Esophagus muscularis mucosa (tissue), 4 donors: Measurements from ENCODE around the gene DGCR2. TPM values are rescaled to one million over a fixed set of nuclear protein-coding genes. Genes with fewer than 3 reads are reported as not detected.
"Not testable (repeated sequence)": the region's sequence is repeated elsewhere in the genome, so short reads cannot be mapped to it uniquely, and the experiment has no call there.

Experiments
- DNase-seq: peaks from one replicate; pipeline ENCODE4 v3.0.0-alpha.2; 2017; ENCODE audit errors: extremely low spot score
- H3K27ac ChIP-seq, 4 donors: fragments of 200-600 bp; sonication (generic); replicated peaks in 1 of 4; 1 replicate in 3 of 4; 2 replicates in 1 of 4; pipeline ENCODE4 v1.5.1; 2016 to 2019; ENCODE audit warnings: mild to moderate bottlenecking in 1 of 4
- H3K27me3 ChIP-seq, 4 donors: fragments of 200-600 bp; sonication (generic); one replicate each; pipeline versions ENCODE4 v1.5.1 to v1.6.0; 2016 to 2019
- H3K36me3 ChIP-seq, 4 donors: fragments of 200-600 bp; sonication (generic); one replicate each; pipeline ENCODE4 v1.5.1; 2016 to 2019
- H3K4me1 ChIP-seq, 4 donors: fragments of 200-600 bp; sonication (generic); one replicate each; pipeline ENCODE4 v1.5.1; 2016 to 2019
- H3K4me3 ChIP-seq, 4 donors: fragments of 200-600 bp; sonication (generic); 1 replicate in 2 of 4; 2 replicates in 2 of 4; pipeline ENCODE4 v1.5.1; 2016 to 2019; ENCODE audit warnings: mild to moderate bottlenecking in 4 of 4, moderate library complexity in 1 of 4
- H3K9me3 ChIP-seq, 4 donors: fragments of 200-600 bp; sonication (generic); 1 replicate in 3 of 4; 2 replicates in 1 of 4; pipeline ENCODE4 v1.5.1; 2016 to 2019
- EP300 ChIP-seq: sonication (generic); formaldehyde crosslinking; IDR thresholded peaks from one replicate; pipeline ENCODE4 v1.6.1; 2017; ENCODE audit warnings: antibody characterized with exemption
- POLR2A ChIP-seq: fragments of 450-650 bp; IDR thresholded peaks from one replicate; pipeline ENCODE4 v1.6.1; 2017; ENCODE audit warnings: antibody characterized with exemption, moderate library complexity, mild to moderate bottlenecking, low read depth
- POLR2AphosphoS5 ChIP-seq, 2 donors: sonication (generic); formaldehyde crosslinking; IDR thresholded peaks; one replicate each; pipeline ENCODE4 v1.6.1; 2017; ENCODE audit warnings: antibody characterized with exemption in 2 of 2
- WGBS: methylation state at CpG from one replicate; pipeline ENCODE4 v1.1.5; 2018; 5-methylcytosine and 5-hydroxymethylcytosine counted together
- intact Hi-C: fragments of 100-400 bp; cut with DNase I; formaldehyde crosslinking; loops from one replicate; pipeline ENCODE4 v1.15.1; 2023
- total RNA-seq, 4 donors: library from RNA; depleted of rRNA; stranded (reverse); fragments of >200 nt; gene quantifications; one replicate each; pipeline versions ENCODE4 v1.1.0 to v1.2.1, GENCODE V29; 2016
- TF ChIP-seq, protein P1 (sequence below), 3 experiments: fragments of 200-600 bp in 2 of 3; fragments of 450-650 bp in 1 of 3; sonication (generic) in 2 of 3; IDR thresholded peaks; one replicate each; pipeline ENCODE4 v1.5.1; 2017 to 2019; ENCODE audit warnings: antibody characterized with exemption in 3 of 3, mild to moderate bottlenecking in 2 of 3, moderate library complexity in 1 of 3

Gene DGCR2
- total RNA-seq, 4 donors from 2014 or later, result 45.7 to 79.6 (median 65.4) TPM

DNA sequence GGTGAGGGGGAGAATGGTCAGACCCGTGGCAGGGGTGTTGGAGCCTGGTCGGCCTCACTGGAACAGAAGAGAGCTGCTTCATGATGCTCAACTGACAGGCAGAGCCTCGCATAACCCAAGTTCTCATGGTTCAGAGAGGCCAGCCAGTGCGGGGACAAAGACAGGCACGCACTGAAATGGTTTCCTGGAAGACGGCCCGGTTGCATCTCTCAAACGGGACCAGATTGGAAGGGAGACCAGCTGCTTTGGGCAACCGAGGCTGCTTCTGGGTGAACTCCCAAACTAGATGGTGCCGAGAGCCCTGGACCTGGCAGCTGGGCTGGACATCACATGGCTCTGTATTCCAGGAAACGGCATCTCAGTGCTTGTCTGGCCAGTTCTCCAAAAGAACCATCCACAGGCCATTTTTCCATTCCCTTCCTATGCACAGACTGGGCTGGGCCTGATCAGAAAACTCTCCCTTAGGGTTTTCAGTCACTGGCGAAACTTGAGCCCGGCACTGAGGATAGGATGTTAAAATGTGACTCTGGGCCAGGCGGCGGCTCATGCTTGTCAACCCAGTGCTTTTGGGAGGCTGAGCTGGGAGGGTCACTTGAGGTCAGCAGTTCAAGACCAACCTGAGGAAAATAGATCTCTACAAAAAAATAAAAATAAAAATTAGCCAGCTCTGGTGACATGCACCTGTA is 106.0 kb downstream of the DGCR2 start:
- no peaks in the 10 kb centered on the region for H3K36me3 ChIP-seq
- H3K9me3 ChIP-seq, result no peaks in the 10 kb centered on the region
- no peaks in the 10 kb centered on the region for H3K4me1 ChIP-seq
- H3K27ac ChIP-seq, result no peak overlapping the region
- no peak for DNase-seq
- 87% methylated on average over 15 of the region's 15 CpGs for WGBS
- peaks cover 0 to 37% (median 0%) of the 10 kb centered on the region in 4 donors for H3K27me3 ChIP-seq
- TF ChIP-seq EP300 (no peak), POLR2AphosphoS5 (IDR thresholded peaks at IDR 0.05) (no peak), POLR2A (no peak)
- TF ChIP-seq, protein P1, sequence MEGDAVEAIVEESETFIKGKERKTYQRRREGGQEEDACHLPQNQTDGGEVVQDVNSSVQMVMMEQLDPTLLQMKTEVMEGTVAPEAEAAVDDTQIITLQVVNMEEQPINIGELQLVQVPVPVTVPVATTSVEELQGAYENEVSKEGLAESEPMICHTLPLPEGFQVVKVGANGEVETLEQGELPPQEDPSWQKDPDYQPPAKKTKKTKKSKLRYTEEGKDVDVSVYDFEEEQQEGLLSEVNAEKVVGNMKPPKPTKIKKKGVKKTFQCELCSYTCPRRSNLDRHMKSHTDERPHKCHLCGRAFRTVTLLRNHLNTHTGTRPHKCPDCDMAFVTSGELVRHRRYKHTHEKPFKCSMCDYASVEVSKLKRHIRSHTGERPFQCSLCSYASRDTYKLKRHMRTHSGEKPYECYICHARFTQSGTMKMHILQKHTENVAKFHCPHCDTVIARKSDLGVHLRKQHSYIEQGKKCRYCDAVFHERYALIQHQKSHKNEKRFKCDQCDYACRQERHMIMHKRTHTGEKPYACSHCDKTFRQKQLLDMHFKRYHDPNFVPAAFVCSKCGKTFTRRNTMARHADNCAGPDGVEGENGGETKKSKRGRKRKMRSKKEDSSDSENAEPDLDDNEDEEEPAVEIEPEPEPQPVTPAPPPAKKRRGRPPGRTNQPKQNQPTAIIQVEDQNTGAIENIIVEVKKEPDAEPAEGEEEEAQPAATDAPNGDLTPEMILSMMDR (IDR thresholded peaks at IDR 0.05), result no peak
- intact Hi-C loops, result no loop called here
- no peak overlapping the region for H3K4me3 ChIP-seq

DNA sequence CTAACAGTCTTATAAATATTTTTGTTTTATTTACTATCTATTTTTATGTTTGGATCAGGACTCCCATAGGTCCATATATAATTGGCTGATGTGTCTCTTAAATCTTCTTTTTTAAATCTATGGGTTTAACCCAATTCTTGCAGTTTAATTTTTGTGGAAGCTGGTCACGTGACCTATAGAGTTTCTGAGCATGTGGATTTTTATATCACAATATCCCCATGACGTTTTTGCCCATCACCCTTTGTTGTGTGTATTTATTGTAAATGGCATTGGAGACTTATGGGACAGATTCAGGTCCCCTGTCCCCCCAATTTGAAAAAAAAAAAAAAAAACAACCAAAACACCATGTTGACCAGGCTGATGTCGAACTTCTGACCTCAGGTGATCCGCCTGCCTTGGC is 107.3 kb downstream of the DGCR2 start:
- no peaks in the 10 kb centered on the region for H3K36me3 ChIP-seq
- intact Hi-C loops, result no loop called here
- H3K9me3 ChIP-seq, result no peaks in the 10 kb centered on the region
- 68% methylated on average over 4 of the region's 4 CpGs for WGBS
- no peak for DNase-seq
- H3K27ac ChIP-seq, result no peak overlapping the region
- TF ChIP-seq POLR2AphosphoS5 (IDR thresholded peaks at IDR 0.05), result no peak
- no peak for TF ChIP-seq POLR2A
- TF ChIP-seq, protein P1 (IDR thresholded peaks at IDR 0.05), result no peak
- no peak for TF ChIP-seq EP300
- no peak overlapping the region for H3K4me3 ChIP-seq
- peaks cover 0 to 39% (median 0%) of the 10 kb centered on the region in 4 donors for H3K27me3 ChIP-seq
- no peaks in the 10 kb centered on the region for H3K4me1 ChIP-seq

DNA sequence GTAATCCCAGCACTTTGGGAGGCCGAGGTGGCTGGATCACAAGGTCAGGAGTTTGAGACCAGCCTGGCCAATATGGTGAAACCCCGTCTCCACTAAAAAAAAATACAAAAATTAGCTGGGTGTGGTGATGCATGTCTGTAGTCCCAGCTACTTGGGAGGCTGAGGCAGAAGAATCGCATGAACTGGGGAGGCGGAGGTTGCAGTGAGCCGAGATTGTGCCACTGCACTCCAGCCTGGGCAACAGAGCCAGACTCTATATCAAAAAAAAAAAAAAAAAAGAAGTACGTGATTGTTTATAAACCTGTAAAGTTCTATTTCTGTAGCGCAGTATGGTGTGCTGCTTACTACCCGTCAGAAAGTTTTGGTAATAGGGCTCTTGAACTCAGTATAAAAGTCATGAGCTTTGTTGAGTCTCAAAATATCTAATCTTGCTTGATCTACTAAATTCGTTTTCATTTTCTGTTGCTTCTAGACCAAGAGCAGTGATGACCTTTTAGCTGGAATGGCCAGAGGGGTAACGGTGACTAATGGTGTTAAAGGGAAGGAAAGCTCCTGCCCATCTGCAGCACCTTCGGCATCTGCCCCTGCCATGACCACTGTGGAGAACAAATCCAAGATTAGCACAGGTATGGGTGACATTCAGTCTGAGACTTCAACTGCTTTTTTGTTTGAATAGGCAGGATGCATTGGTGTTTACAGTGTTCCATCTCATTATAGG is 108.2 kb downstream of the DGCR2 start:
- H3K9me3 ChIP-seq, H3K4me1 ChIP-seq, DNase-seq, H3K36me3 ChIP-seq, H3K4me3 ChIP-seq, H3K27ac ChIP-seq, intact Hi-C loops: not testable (repeated sequence)
- WGBS, result 86% methylated on average over 11 of the region's 11 CpGs
- H3K27me3 ChIP-seq, result peaks cover 0 to 36% (median 0%) of the 10 kb centered on the region in 4 donors

DNA sequence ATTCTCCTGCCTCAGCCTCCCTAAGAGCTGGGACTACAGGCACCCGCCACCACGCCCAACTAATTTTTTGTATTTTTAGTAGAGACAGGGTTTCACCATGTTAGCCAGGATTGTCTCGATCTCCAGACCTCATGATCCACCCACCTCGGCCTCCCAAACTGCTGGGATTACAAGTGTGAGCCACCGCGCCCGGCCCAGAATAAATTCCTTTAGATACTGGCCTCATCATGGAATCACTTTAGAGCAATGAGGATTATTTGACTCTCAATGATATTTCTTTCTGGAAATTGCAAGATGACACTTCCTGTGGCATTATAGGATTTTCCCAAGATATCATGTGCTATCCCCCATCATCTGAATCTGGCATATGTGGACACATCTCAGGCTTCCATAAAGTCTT is 108.8 kb downstream of the DGCR2 start:
- intact Hi-C loops, H3K4me1 ChIP-seq, H3K27ac ChIP-seq, H3K36me3 ChIP-seq, DNase-seq, H3K9me3 ChIP-seq, H3K4me3 ChIP-seq: not testable (repeated sequence)
- WGBS, result 97% methylated on average over 7 of the region's 7 CpGs
- peaks cover 0 to 31% (median 0%) of the 10 kb centered on the region in 4 donors for H3K27me3 ChIP-seq

DNA sequence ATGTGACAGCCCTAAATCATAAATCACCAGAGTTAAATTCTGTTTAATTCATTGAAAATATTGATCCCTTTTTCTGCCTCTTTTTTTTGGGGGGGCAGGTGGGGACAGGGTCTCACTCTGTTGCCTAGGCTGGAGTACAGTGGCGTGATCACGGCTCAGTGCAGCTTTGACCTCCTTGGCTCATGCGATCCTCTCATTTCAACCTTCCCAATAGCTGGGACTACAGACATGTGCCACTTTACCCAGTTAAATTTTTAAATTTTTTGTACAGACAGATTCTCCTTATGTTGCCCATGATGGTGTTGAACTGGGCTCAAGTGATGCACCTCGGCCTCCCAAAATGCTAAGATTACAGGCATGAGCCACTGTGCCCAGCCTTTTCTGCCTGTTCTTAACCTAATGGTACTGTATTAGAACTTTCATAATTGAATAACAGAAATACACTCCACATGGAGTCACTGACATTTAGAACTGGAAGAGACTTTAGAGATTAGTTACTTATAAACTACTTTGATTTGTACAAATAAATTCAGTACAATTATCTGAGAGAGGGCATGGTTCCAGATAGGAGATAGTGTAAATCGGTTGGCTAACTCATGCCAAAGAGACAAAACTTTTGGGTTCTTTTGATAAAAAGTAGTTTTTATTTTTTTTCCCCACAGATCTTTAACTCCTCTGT is 109.8 kb downstream of the DGCR2 start:
- H3K9me3 ChIP-seq, result no peaks in the 10 kb centered on the region
- H3K27me3 ChIP-seq, result peaks cover 0 to 24% (median 0%) of the 10 kb centered on the region in 4 donors
- no peak overlapping the region for H3K27ac ChIP-seq
- H3K4me3 ChIP-seq, result no peak overlapping the region
- 79% methylated on average over 5 of the region's 5 CpGs for WGBS
- DNase-seq, result no peak
- no peaks in the 10 kb centered on the region for H3K36me3 ChIP-seq
- intact Hi-C loops, result no loop called here
- no peaks in the 10 kb centered on the region for H3K4me1 ChIP-seq
- TF ChIP-seq POLR2A (no peak), EP300 (no peak), POLR2AphosphoS5 (IDR thresholded peaks at IDR 0.05) (no peak)
- TF ChIP-seq, protein P1 (IDR thresholded peaks at IDR 0.05), result no peak

DNA sequence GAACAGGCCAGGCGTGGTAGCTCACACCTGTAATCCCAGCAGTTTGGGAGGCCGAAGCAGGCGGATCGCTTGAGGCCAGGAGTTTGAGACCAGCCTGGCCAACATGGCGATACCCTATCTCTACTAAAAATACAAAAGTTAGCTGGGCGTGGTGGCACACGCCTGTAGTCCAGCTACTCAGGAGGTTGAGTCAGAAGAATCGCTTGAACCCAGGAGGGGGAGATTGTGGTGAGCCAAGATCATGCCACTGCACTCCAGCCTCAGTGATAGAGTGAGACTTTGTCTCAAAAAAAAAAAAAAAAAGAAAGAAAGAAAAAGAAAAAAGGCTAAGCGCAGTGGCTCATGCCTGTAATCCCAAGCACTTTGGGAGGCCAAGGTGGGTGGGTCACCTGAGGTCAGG is 110.6 kb downstream of the DGCR2 start:
- H3K4me1 ChIP-seq, H3K36me3 ChIP-seq, H3K4me3 ChIP-seq, DNase-seq, H3K9me3 ChIP-seq, H3K27ac ChIP-seq, intact Hi-C loops: not testable (repeated sequence)
- H3K27me3 ChIP-seq, result peaks cover 0 to 24% (median 0%) of the 10 kb centered on the region in 4 donors
- 96% methylated on average over 9 of the region's 9 CpGs for WGBS
